H9 (cell line): Measurements from ENCODE around the gene OTX1. TPM values are rescaled to one million over a fixed set of nuclear protein-coding genes. Genes with fewer than 3 reads are reported as not detected.

ENCODE experiments used
- DNase-seq: peaks from one replicate; pipeline ENCODE4 v3.0.0-alpha.2; 2017
- H2AFZ ChIP-seq: one replicate; pipeline ENCODE4 v1.6.1; 2013; ENCODE audit warnings: mild to moderate bottlenecking, low read length, control low read depth, moderate library complexity
- H2AK5ac ChIP-seq: 2 replicates; pipeline ENCODE4 v1.6.1; 2013; ENCODE audit warnings: low read length, control low read depth, mixed read lengths; ENCODE audit not compliant: insufficient read length
- H2BK120ac ChIP-seq: one replicate; pipeline ENCODE4 v1.6.1; 2013; ENCODE audit warnings: low read depth, mild to moderate bottlenecking, low read length, control low read depth, inconsistent platforms; ENCODE audit not compliant: poor library complexity, severe bottlenecking
- H2BK12ac ChIP-seq: 2 replicates; pipeline ENCODE4 v1.6.1; 2013; ENCODE audit warnings: low read length, control low read depth, mixed read lengths, low read depth; ENCODE audit not compliant: insufficient read length
- H2BK15ac ChIP-seq: 2 replicates; pipeline ENCODE4 v1.6.1; 2013; ENCODE audit warnings: low read depth, low read length, control low read depth
- H2BK20ac ChIP-seq: one replicate; pipeline ENCODE4 v1.6.1; 2013; ENCODE audit warnings: low read depth, mild to moderate bottlenecking, low read length, control low read depth, inconsistent platforms; ENCODE audit not compliant: poor library complexity, severe bottlenecking
- H2BK5ac ChIP-seq: 2 replicates; pipeline ENCODE4 v1.6.1; 2013; ENCODE audit warnings: low read length, control low read depth, mixed read lengths; ENCODE audit not compliant: insufficient read length
- H3K14ac ChIP-seq: 2 replicates; pipeline ENCODE4 v1.6.1; 2013; ENCODE audit warnings: low read length, control low read depth; ENCODE audit not compliant: insufficient read depth
- H3K18ac ChIP-seq: 2 replicates; pipeline ENCODE4 v1.6.1; 2013; ENCODE audit warnings: low read depth, mild to moderate bottlenecking, mixed read lengths, low read length, control low read depth; ENCODE audit not compliant: insufficient read length
- H3K23ac ChIP-seq: 2 replicates; pipeline ENCODE4 v1.6.1; 2013; ENCODE audit warnings: low read length, control low read depth, mixed read lengths, low read depth; ENCODE audit not compliant: insufficient read length
- H3K23me2 ChIP-seq: 2 replicates; pipeline ENCODE4 v1.6.1; 2013; ENCODE audit warnings: low read depth, mild to moderate bottlenecking, mixed read lengths, low read length, control low read depth; ENCODE audit not compliant: insufficient read length, poor library complexity, severe bottlenecking
- H3K27ac ChIP-seq: 2 replicates; pipeline ENCODE4 v1.5.1; 2013; ENCODE audit warnings: low read length, control low read depth, mixed read lengths, low read depth; ENCODE audit not compliant: insufficient read length
- H3K27me3 ChIP-seq: 2 replicates; pipeline ENCODE4 v1.6.1; 2013; ENCODE audit warnings: low read length, control low read depth, inconsistent platforms; ENCODE audit not compliant: insufficient read depth
- H3K4ac ChIP-seq: 2 replicates; pipeline ENCODE4 v1.6.1; 2013; ENCODE audit warnings: low read depth, mild to moderate bottlenecking, control low read depth, inconsistent platforms, low read length, moderate library complexity
- H3K4me1 ChIP-seq: 2 replicates; pipeline ENCODE4 v1.6.1; 2013; ENCODE audit warnings: low read length, control low read depth, inconsistent platforms; ENCODE audit not compliant: insufficient read depth
- H3K4me2 ChIP-seq: 2 replicates; pipeline ENCODE4 v1.6.1; 2013; ENCODE audit warnings: low read length, control low read depth, mixed read lengths; ENCODE audit not compliant: insufficient read length, insufficient read depth
- H3K56ac ChIP-seq: 2 replicates; pipeline ENCODE4 v1.6.1; 2013; ENCODE audit warnings: low read depth, mild to moderate bottlenecking, mixed read lengths, low read length, control low read depth; ENCODE audit not compliant: insufficient read length
- H3K79me1 ChIP-seq: 2 replicates; pipeline ENCODE4 v1.6.1; 2013; ENCODE audit warnings: low read depth, mild to moderate bottlenecking, moderate library complexity, low read length, control low read depth, inconsistent platforms; ENCODE audit not compliant: insufficient read depth, poor library complexity, severe bottlenecking
- H3K79me2 ChIP-seq: 2 replicates; pipeline ENCODE4 v1.6.1; 2013; ENCODE audit warnings: low read length, control low read depth, inconsistent platforms; ENCODE audit not compliant: insufficient read depth
- H3K9ac ChIP-seq: 2 replicates; pipeline ENCODE4 v1.6.1; 2013; ENCODE audit warnings: low read length, control low read depth, mixed read lengths; ENCODE audit not compliant: insufficient read length; ENCODE audit errors: extremely low read depth
- H3K9me3 ChIP-seq: one replicate; pipeline ENCODE4 v1.6.1; 2013; ENCODE audit warnings: low read depth, low read length, inconsistent platforms; ENCODE audit not compliant: control insufficient read depth
- H3T11ph ChIP-seq: one replicate; pipeline ENCODE4 v1.6.1; 2013; ENCODE audit warnings: mild to moderate bottlenecking, low read length, control low read depth, inconsistent platforms
- H4K20me1 ChIP-seq: one replicate; pipeline ENCODE4 v1.6.1; 2013; ENCODE audit not compliant: control insufficient read depth, insufficient read length, insufficient read depth
- H4K5ac ChIP-seq: 2 replicates; pipeline ENCODE4 v1.6.1; 2013; ENCODE audit warnings: low read depth, mild to moderate bottlenecking, mixed read lengths, low read length, control low read depth; ENCODE audit not compliant: insufficient read length
- H4K8ac ChIP-seq: replicated peaks from 2 replicates; pipeline ENCODE4 v1.6.1; 2013; ENCODE audit warnings: low read length, control low read depth, mixed read lengths, low read depth; ENCODE audit not compliant: insufficient read length
- H4K91ac ChIP-seq: 2 replicates; pipeline ENCODE4 v1.6.1; 2013; ENCODE audit warnings: low read depth, mild to moderate bottlenecking, moderate library complexity, mixed read lengths, low read length, control low read depth; ENCODE audit not compliant: insufficient read length
- H3K27ac Mint-ChIP-seq, 3 experiments: 2 replicates in 2 of 3; 3 replicates in 1 of 3; pipeline ENCODE4 v1.8.0; 2020 to 2021; ENCODE audit warnings: mixed read lengths in 3 of 3, mild to moderate bottlenecking in 1 of 3, moderate library complexity in 1 of 3
- H3K27me3 Mint-ChIP-seq: 2 replicates; pipeline ENCODE4 v1.8.0; 2021; ENCODE audit warnings: low read depth, mild to moderate bottlenecking, moderate library complexity, mixed read lengths
- H3K36me3 Mint-ChIP-seq, 3 experiments: 2 replicates in 2 of 3; 3 replicates in 1 of 3; pipeline ENCODE4 v1.8.0; 2020 to 2021; ENCODE audit warnings: low read depth in 3 of 3, mixed read lengths in 3 of 3; ENCODE audit not compliant: insufficient read depth in 1 of 3
- H3K4me1 Mint-ChIP-seq, 2 experiments: 2 replicates each; pipeline ENCODE4 v1.8.0; 2020; ENCODE audit warnings: mixed read lengths in 2 of 2
- H3K4me3 Mint-ChIP-seq, 2 experiments: 2 replicates in 1 of 2; 3 replicates in 1 of 2; pipeline ENCODE4 v1.8.0; 2020 to 2021; ENCODE audit warnings: mild to moderate bottlenecking in 2 of 2, mixed read lengths in 2 of 2, moderate library complexity in 1 of 2
- H3K9me3 Mint-ChIP-seq, 2 experiments: 2 replicates in 1 of 2; 3 replicates in 1 of 2; pipeline ENCODE4 v1.8.0; 2020; ENCODE audit warnings: mild to moderate bottlenecking in 2 of 2, mixed read lengths in 2 of 2, moderate library complexity in 1 of 2
- CTCF ChIP-seq: fragments of 200-600 bp; sonication (generic); conservative IDR thresholded peaks from 3 replicates; pipeline ENCODE4 v1.8.0; 2021; ENCODE audit warnings: antibody characterized with exemption, mild to moderate bottlenecking
- WGBS: extraction: QIAGEN DNeasy Blood & Tissue Kit; methylation state at CpG from one replicate; pipeline ENCODE4 v1.1.7; 2013; ENCODE audit warnings: missing lambda C conversion rate, low lambda C conversion rate, mixed read lengths; ENCODE audit not compliant: insufficient read length; ENCODE audit errors: extremely low coverage; 5-methylcytosine and 5-hydroxymethylcytosine counted together
- total RNA-seq: library from RNA; stranded (reverse); gene quantifications from 2 replicates; pipeline ENCODE4 v1.2.1, GENCODE V29; 2021

Gene OTX1
- total RNA-seq, 1 experiment from 2014 or later: 0.13 TPM

GRCh38 chr2:63059793-63060471, 9.3 kb downstream of the OTX1 start:
- H3K27me3 Mint-ChIP-seq: peaks cover 98% of the 10 kb centered on the region

More at GRCh38 chr2:63059793-63060471, 9.3 kb downstream of the OTX1 start:
- no peak overlapping the region for H4K8ac ChIP-seq
- H2AK5ac ChIP-seq: no peak overlapping the region
- H3K4me1 Mint-ChIP-seq: peaks cover 36 to 44% of the 10 kb centered on the region in 2 experiments
- no peak for TF ChIP-seq CTCF
- peak overlapping the region; percentile 42 to 78 for H3K4me3 Mint-ChIP-seq
- H3K79me1 ChIP-seq: no peaks in the 10 kb centered on the region
- DNase-seq: peak; percentile 50
- no peak overlapping the region for H3K56ac ChIP-seq
- H3K23ac ChIP-seq: no peak overlapping the region
- peaks cover 0 to 3% of the 10 kb centered on the region in 2 experiments; a peak in 1 of 5 replicates for H3K9me3 Mint-ChIP-seq
- H3K18ac ChIP-seq: no peak overlapping the region
- H2BK20ac ChIP-seq: no peak overlapping the region
- H3K27ac ChIP-seq: no peak overlapping the region
- no peak overlapping the region for H2BK5ac ChIP-seq
- no peak overlapping the region for H2BK12ac ChIP-seq
- H3K4me1 ChIP-seq: peaks cover 7% of the 10 kb centered on the region; the same call in 1 of the 2 replicates
- H4K91ac ChIP-seq: no peak overlapping the region
- no peaks in the 10 kb centered on the region for H3K9me3 ChIP-seq
- no peak overlapping the region for H2BK15ac ChIP-seq
- H3T11ph ChIP-seq: no peak overlapping the region
- no peak overlapping the region for H3K27ac Mint-ChIP-seq
- H3K27me3 ChIP-seq: peaks cover 50% of the 10 kb centered on the region
- H3K9ac ChIP-seq: no peak overlapping the region
- no CpG with 5 or more reads among the region's 39 CpGs for WGBS
- H3K79me2 ChIP-seq: no peaks in the 10 kb centered on the region
- no peak overlapping the region for H4K5ac ChIP-seq
- peaks cover 0 to 2% (median 0%) of the 10 kb centered on the region in 3 experiments; a peak in 2 of 7 replicates for H3K36me3 Mint-ChIP-seq
- H3K23me2 ChIP-seq: peaks cover 31% of the 10 kb centered on the region
- H3K4me2 ChIP-seq: peak overlapping the region; percentile 74
- no peaks in the 10 kb centered on the region for H4K20me1 ChIP-seq
- H2BK120ac ChIP-seq: no peak overlapping the region
- H2AFZ ChIP-seq: no peak overlapping the region
- H3K14ac ChIP-seq: no peak overlapping the region
- no peak overlapping the region for H3K4ac ChIP-seq
